Measurements from ENCODE around the gene MAP4K1.
"Not testable (repeated sequence)": the region's sequence is repeated elsewhere in the genome, so short reads cannot be mapped to it uniquely, and the experiment has no call there.

Gene MAP4K1

DNA sequence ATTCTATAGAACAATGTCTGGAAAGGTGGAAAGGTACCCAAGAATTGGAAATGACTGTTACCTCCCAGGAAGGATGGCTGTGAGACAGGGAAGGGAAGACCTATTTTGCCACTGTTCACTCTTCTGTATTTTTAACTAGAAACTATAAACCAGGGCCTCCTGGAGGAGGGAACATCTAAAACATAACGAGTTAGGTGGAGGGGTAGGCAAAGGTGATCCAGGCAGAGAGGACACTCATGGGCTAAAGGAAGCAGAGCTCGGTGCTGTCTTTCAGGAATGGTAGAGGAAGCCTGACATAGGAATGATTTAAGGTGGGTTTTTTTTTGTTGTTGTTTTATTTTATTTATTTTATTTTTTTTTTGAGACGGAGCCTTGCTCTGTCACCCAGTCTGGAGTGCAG lies 7.1 kb upstream of the MAP4K1 start:
- DNase-seq (ENCODE audit: low read depth in 2 of 2), result no peak

- no peak for DNase-seq (ENCODE audit: low read depth in 2 of 2)
Observed at GRCh38 chr19:38619361-38620174, 1.8 kb upstream of the MAP4K1 start.

GRCh38 chr19:38618590-38619360 lies 1.0 kb upstream of the MAP4K1 start, which contains the start of gene EIF3K:
EIF3K (plus strand) TSS chr19:38619188; CDS start chr19:38619269, 81 bp downstream.
- DNase-seq (ENCODE audit: low read depth in 2 of 2), result peak; percentile 96 to 98

DNA sequence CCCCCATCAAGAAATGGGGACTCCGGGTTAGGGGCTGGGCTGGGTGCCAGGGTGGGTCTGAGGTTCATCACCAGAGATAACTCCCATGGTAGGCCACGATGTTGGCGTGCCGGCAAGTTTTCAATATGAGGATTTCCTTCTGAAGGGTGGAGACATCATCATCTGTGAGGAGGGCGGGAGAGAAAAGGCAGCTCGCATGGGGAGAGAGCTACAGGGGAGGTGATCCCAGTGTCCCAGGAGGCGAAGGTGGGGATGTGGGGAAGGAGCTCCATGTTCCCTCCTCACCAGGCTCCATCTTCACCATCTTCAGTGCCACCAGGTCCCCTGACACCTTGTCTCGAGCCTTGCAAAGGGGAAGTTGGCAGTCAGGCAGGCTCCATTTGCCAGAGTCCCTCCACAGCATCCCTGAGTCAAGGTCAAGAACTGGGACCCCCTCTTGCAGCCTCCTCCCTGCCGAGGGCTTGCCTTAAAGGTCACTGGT lies 430 bp downstream of the MAP4K1 start:
- peak in 1 of 2 donors; percentile 13 for DNase-seq (ENCODE audit: low read depth in 2 of 2)

DNA sequence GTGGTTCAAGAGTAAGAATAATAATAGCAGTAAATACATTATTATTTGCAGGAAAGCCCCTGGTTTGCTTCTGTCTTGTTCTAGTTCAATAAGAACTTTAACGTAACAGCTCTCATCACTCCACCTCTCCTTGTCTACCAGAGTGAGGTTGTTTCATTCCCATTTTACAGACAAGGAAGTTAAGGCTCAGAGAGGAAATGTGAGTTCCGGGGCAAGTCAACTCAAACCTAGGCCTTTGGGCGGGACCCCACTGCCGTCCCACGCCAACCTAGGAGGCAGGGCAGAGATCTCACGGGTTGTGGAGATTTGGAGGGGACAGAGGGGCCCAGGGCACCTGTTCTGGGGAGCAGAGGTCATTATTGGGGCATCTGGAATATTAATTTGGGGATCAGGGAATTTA lies 1.5 kb downstream of the MAP4K1 start:
- DNase-seq (ENCODE audit: low read depth in 2 of 2), result no peak

- no peak for DNase-seq (ENCODE audit: low read depth in 2 of 2)
Observed at GRCh38 chr19:38615007-38615581, 2.7 kb downstream of the MAP4K1 start.

- no peak for DNase-seq (ENCODE audit: low read depth in 2 of 2)
Observed at GRCh38 chr19:38614289-38614688, 3.5 kb downstream of the MAP4K1 start.

- DNase-seq (ENCODE audit: low read depth in 2 of 2), result no peak
Observed at GRCh38 chr19:38606131-38606530, 11.6 kb downstream of the MAP4K1 start.

DNA sequence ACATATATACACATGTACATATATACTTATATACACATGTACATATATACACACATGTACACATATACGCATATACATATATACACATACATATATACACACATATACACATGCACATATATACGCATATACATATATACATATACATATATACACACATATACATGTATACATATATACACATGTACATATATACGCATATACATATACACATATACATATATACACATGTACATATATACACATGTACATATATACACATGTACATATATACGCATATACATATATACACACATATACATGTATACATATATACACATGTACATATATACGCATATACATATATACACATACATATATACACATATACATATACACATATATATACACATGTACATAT lies 14.9 kb downstream of the MAP4K1 start:
- DNase-seq (ENCODE audit: low read depth in 2 of 2), result not testable (repeated sequence)

GRCh38 chr19:38599722-38600121 lies 18.0 kb downstream of the MAP4K1 start:
- no peak for DNase-seq (ENCODE audit: low read depth in 2 of 2)

- no peak for DNase-seq (ENCODE audit: low read depth in 2 of 2)
Observed at GRCh38 chr19:38597075-38597474, 20.7 kb downstream of the MAP4K1 start.

GRCh38 chr19:38596057-38596981 lies 21.4 kb downstream of the MAP4K1 start:
- DNase-seq (ENCODE audit: low read depth in 2 of 2), result peak in 1 of 2 donors; percentile 24

DNA sequence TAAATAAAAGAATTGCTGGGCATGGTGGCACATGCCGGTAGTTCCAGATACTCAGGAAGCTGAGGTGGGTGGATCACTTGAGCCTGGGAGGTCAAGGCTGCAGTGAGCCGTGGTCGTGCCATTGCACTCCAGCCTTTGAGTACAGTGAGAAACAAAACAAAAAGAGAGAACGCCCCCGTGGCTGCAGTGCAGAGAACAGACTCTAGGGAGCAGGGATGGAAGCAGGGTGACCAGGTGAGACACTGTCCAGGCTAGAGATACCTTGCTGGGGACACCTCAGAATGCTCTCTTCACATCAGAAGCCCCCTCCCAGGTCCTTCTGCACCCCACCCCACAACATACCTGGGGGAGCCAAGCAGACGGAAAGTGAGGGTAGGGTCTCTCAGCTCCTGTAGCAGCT lies 24.8 kb downstream of the MAP4K1 start:
- DNase-seq (ENCODE audit: low read depth in 2 of 2), result no peak

DNA sequence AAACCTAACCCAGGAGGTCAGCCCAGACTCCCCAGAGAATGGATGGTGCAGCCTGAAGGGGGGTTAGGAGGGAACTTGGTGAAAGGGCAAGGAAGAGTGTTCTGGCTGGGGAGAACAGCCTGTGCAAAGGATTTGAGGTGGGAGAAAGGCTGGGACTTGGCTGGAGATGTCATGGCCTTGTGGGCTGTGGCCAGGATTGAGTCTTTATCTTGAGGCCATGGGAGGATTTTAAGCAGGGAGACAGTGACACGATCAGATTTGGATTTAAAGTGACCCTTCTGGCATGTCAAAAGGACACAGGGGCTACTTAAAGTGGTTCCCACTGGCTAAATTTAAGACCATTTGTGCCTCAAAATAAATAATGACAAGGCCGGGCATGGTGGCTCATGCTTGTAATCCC lies 29.7 kb downstream of the MAP4K1 start:
- DNase-seq (ENCODE audit: low read depth in 2 of 2), result no peak

DNA sequence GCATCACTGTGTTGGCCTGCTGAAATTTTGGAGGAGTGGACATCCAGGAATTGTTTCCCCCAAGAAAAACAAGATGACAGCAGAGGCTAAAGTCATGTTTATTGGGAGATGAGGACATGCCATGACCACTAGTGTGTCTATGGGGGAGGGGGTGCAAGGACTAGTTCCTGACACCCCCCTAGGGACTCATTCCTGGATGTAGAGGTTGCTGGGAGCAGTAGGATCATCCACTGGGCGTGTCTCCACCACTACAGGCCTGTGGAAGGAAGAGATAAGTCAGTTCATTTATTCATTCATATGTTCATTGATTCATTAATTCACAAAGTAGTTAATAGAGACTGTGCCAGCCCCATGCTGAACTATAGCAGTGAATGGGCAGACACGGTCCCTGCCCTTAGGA lies 30.2 kb downstream of the MAP4K1 start:
- no peak for DNase-seq (ENCODE audit: low read depth in 2 of 2)

- DNase-seq (ENCODE audit: low read depth in 2 of 2), result no peak
Observed at GRCh38 chr19:38583985-38584305, 33.8 kb downstream of the MAP4K1 start.

GRCh38 chr19:38583219-38583984 lies 34.4 kb downstream of the MAP4K1 start:
- no peak for DNase-seq (ENCODE audit: low read depth in 2 of 2)

GRCh38 chr19:38580080-38580479 lies 37.7 kb downstream of the MAP4K1 start:
- DNase-seq (ENCODE audit: low read depth in 2 of 2), result no peak

- not testable (repeated sequence) for DNase-seq (ENCODE audit: low read depth in 2 of 2)
Observed at GRCh38 chr19:38579304-38579703, 38.4 kb downstream of the MAP4K1 start.

- no peak for DNase-seq (ENCODE audit: low read depth in 2 of 2)
Observed at GRCh38 chr19:38577826-38578225, 39.9 kb downstream of the MAP4K1 start.

- DNase-seq (ENCODE audit: low read depth in 2 of 2), result no peak
Observed at GRCh38 chr19:38571682-38572081, 46.1 kb downstream of the MAP4K1 start.

All from stimulated activated CD4-positive, alpha-beta T cell treated with anti-CD3 and anti-CD28 coated beads, Interleukin-1b, Interleukin-23, amount 100 ng/mL, for 4 hours (primary cell).